GM10266 (cell line): ENCODE data around the gene HOXA4.
A peak's percentile ranks its signal among the peaks of the same experiment; 100 is the strongest.

Source experiments
- DNase-seq: peaks from one replicate; pipeline ENCODE4 v3.0.0; 2012; ENCODE audit errors: extremely low spot score
- CTCF ChIP-seq: IDR thresholded peaks from 2 replicates; pipeline ENCODE4 v1.5.1; 2012; ENCODE audit warnings: mild to moderate bottlenecking, low read depth; ENCODE audit not compliant: control insufficient read depth, insufficient read depth; ENCODE audit errors: missing control alignments

The HOXA4 gene

GRCh38 chr7:27162561-27163287 lies 32.2 kb upstream of the HOXA4 start:
- no peak for DNase-seq
- no peak for TF ChIP-seq CTCF

DNA sequence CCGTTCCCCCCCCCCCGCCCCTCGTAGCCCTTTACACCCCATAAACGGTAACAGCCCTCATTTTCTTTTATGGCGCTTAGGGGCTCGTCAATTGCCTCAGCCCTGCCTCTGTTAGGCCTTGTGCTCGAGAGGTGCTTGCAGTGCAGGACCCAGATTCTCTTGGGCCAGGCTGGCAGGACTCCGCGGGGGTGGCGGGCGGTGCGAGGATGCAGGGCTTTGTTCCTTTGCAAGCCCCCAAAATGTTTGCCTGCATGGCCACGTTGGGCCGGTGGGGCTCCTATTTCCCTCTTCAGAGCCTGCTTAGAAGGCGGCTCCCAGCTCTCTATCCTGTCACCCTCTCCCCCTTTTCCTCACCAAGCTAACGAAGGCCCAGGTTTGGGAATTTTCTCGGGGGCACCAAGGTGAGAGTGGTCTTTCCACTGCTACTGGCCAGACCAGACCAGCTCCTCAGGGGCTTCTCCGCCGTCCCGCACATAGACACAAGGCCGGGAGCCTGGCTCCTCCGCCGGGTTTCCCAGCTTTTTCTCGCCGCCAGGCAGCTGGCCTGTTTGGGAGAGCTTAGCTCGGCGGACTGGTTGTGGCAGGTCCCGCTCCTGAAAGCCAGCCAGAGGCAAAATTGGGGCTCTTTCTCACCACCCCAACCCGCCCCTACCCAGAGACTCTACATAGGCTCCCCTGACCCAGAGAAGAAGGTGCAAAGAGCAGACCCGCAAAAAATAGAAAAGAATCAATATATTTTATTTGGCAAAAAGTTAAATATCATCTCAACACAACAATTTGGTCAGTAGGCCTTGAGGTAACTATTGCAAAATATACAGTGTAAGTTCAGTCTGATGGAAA lies 31.4 kb upstream of the HOXA4 start:
- TF ChIP-seq CTCF: no peak
- DNase-seq: no peak

DNA sequence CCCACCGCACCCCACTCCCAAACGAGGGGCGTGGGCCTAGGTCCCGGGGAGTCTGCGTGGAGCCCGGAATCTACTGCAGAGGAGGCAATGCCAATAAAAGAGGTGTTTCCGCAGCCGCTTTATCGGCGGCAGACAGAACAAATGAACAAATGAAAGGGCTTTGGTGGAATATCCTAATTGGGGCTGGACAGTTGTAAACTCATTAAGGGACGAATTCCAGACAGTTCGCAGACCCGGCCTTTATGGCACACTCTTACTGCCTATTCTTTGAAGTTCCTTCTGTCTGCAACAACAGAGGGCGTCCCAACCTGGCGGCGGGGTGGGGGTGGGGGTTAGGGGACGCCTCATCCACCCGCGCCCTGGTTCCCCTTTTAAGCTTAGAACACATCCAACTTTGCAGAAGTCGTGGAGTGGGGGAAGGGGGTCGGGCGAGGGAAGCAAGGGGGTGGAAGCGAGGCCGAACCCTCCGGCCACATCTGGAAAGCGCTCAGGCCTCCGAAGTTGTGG lies 30.7 kb upstream of the HOXA4 start:
- no peak for TF ChIP-seq CTCF
- DNase-seq: no peak

- peak; percentile 98 for TF ChIP-seq CTCF
- DNase-seq: peak; percentile 91
Measured at GRCh38 chr7:27160546-27161213, 30.1 kb upstream of the HOXA4 start.

GRCh38 chr7:27160145-27160545 lies 29.6 kb upstream of the HOXA4 start:
- TF ChIP-seq CTCF: no peak

GRCh38 chr7:27159266-27160144 lies 28.9 kb upstream of the HOXA4 start:
- no peak for DNase-seq
- TF ChIP-seq CTCF: no peak

More at GRCh38 chr7:27160145-27160545, 29.6 kb upstream of the HOXA4 start:
- DNase-seq: no peak
